Sigmoid colon (tissue), 7 donors: ENCODE data around the gene EPHA1. TPM values are rescaled to one million over a fixed set of nuclear protein-coding genes. Genes with fewer than 3 reads are reported as not detected.
"Not testable (repeated sequence)": the region's sequence is repeated elsewhere in the genome, so short reads cannot be mapped to it uniquely, and the experiment has no call there.

ENCODE experiments used
- DNase-seq: peaks from one replicate; pipeline ENCODE4 v3.0.0-alpha.2; 2019
- H3K27ac ChIP-seq, 4 donors: fragments of 200-600 bp; sonication (generic); one replicate each; pipeline ENCODE4 v1.5.1; 2016 to 2019; ENCODE audit warnings: mild to moderate bottlenecking in 1 of 4
- H3K27me3 ChIP-seq, 3 donors: fragments of 200-600 bp; sonication (generic); one replicate each; pipeline ENCODE4 v1.5.1; 2019; ENCODE audit warnings: mild to moderate bottlenecking in 1 of 3
- H3K36me3 ChIP-seq, 4 donors: fragments of 200-600 bp; sonication (generic); one replicate each; pipeline ENCODE4 v1.5.1; 2016 to 2019
- H3K4me1 ChIP-seq, 4 donors: fragments of 200-600 bp; sonication (generic); one replicate each; pipeline ENCODE4 v1.5.1; 2017 to 2019
- H3K4me3 ChIP-seq, 4 donors: fragments of 200-600 bp; sonication (generic); one replicate each; pipeline ENCODE4 v1.5.1; 2017 to 2019; ENCODE audit warnings: mild to moderate bottlenecking in 2 of 4, moderate library complexity in 1 of 4
- H3K9me3 ChIP-seq, 4 donors: fragments of 200-600 bp in 3 of 4; sonication (generic) in 3 of 4; one replicate each; pipeline versions ENCODE4 v1.5.1 to v1.6.1; 2013 to 2019
- CTCF ChIP-seq, 4 experiments: fragments of 450-650 bp in 3 of 4; fragments of 200-600 bp in 1 of 4; IDR thresholded peaks; one replicate each; pipeline ENCODE4 v1.5.1; 2016 to 2019; ENCODE audit warnings: antibody characterized with exemption in 4 of 4, mild to moderate bottlenecking in 3 of 4, moderate library complexity in 2 of 4
- EP300 ChIP-seq, 4 donors: sonication (generic); formaldehyde crosslinking; IDR thresholded peaks; one replicate each; pipeline ENCODE4 v1.6.1; 2017; ENCODE audit warnings: antibody characterized with exemption in 4 of 4
- POLR2A ChIP-seq, 2 donors: fragments of 450-650 bp; IDR thresholded peaks; one replicate each; pipeline ENCODE4 v1.6.1; 2016; ENCODE audit warnings: antibody characterized with exemption in 2 of 2, mild to moderate bottlenecking in 2 of 2, moderate library complexity in 2 of 2
- POLR2AphosphoS5 ChIP-seq, 4 donors: sonication (generic); formaldehyde crosslinking; IDR thresholded peaks; one replicate each; pipeline ENCODE4 v1.6.1; 2017; ENCODE audit warnings: antibody characterized with exemption in 4 of 4
- WGBS, 2 donors: extraction: QIAGEN DNeasy Blood & Tissue Kit; methylation state at CpG; one replicate each; pipeline ENCODE4 v1.1.7; 2013; 5-methylcytosine and 5-hydroxymethylcytosine counted together
- intact Hi-C: fragments of 100-400 bp; cut with DNase I; formaldehyde crosslinking; loops from one replicate; pipeline ENCODE4 v1.15.1; 2023
- polyA plus RNA-seq, 3 donors: library from polyadenylated mRNA; stranded (reverse); fragments of 200-250 nt; gene quantifications; one replicate each; pipeline ENCODE4 v1.2.3, GENCODE V29; 2013
- total RNA-seq, 4 donors: library from RNA; depleted of rRNA; stranded (reverse); fragments of >200 nt; gene quantifications; one replicate each; pipeline ENCODE4 v1.1.0, GENCODE V29; 2016
- donor health status: healthy with polysubstance abuse.
- donor health status: Bipolar disorder and iron deficiency.
- donor health status: healthy.

Gene EPHA1
- total and polyA plus RNA-seq, 7 donors = 0.14 to 10.2 (median 1.5) TPM; not detected in 2

GRCh38 chr7:143422033-143422432 is 13.4 kb upstream of the EPHA1 start:
- Histone ChIP-seq H3K27me3 (no peaks in the 10 kb centered on the region), H3K36me3 (no peaks in the 10 kb centered on the region), H3K4me1 (no peaks in the 10 kb centered on the region), H3K9me3 (no peaks in the 10 kb centered on the region), H3K4me3 (no peak overlapping the region), H3K27ac (no peak overlapping the region)
- intact Hi-C loops = no loop called here
- no peak for DNase-seq
- 86 to 93% methylated on average over 3 of the region's 3 CpGs for WGBS, 2 donors
- TF ChIP-seq POLR2AphosphoS5 (IDR thresholded peaks at IDR 0.05) (no peak), EP300 (IDR thresholded peaks at IDR 0.05) (no peak), POLR2A (IDR thresholded peaks at IDR 0.05) (no peak), CTCF (IDR thresholded peaks at IDR 0.05) (no peak)

DNA sequence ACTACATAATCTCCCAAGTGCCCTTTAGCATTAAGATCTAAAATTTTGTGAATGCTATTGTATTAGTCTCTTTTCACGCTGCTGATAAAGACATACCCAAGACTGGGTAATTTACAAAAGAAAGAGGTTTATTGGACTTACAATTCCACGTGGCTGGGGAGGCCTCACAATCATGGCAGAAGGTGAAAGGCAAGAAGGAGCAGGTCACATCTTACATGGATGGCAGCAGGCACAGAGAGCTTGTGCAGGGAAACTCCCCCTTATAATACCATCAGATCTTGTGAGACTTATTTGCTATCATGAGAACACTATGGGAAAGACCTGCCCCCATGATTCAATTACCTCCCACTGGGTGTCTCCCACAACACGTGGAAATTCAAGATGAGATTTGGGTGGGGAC is 12.0 kb upstream of the EPHA1 start:
- H3K36me3 ChIP-seq, H3K4me3 ChIP-seq, H3K9me3 ChIP-seq, intact Hi-C loops, H3K4me1 ChIP-seq, H3K27ac ChIP-seq, H3K27me3 ChIP-seq, DNase-seq: not testable (repeated sequence)
- WGBS, 2 donors = 33 to 55% methylated on average over 3 of the region's 3 CpGs

- Histone ChIP-seq H3K27me3 (no peaks in the 10 kb centered on the region), H3K4me1 (no peaks in the 10 kb centered on the region), H3K27ac (no peak overlapping the region), H3K9me3 (no peaks in the 10 kb centered on the region), H3K36me3 (no peaks in the 10 kb centered on the region), H3K4me3 (no peak overlapping the region)
- WGBS, 2 donors = 18 to 60% methylated on average over 4 of the region's 4 CpGs
- TF ChIP-seq EP300 (IDR thresholded peaks at IDR 0.05) = no peak
- TF ChIP-seq POLR2AphosphoS5 (IDR thresholded peaks at IDR 0.05) = no peak
- no peak for TF ChIP-seq CTCF (IDR thresholded peaks at IDR 0.05)
- no peak for TF ChIP-seq POLR2A (IDR thresholded peaks at IDR 0.05)
- intact Hi-C loops = loop anchor here (5.0 kb wide), 2 partner anchors 38 to 118 kb away; partner anchors contain the start of gene ZYX
- DNase-seq = no peak
These were observed 11.2 kb upstream of the EPHA1 start for GRCh38 chr7:143419880-143420279.

GRCh38 chr7:143418681-143419458 is 10.2 kb upstream of the EPHA1 start:
- TF ChIP-seq POLR2A (IDR thresholded peaks at IDR 0.05) = no peak
- no peak for TF ChIP-seq EP300 (IDR thresholded peaks at IDR 0.05)
- TF ChIP-seq POLR2AphosphoS5 (IDR thresholded peaks at IDR 0.05) = no peak
- TF ChIP-seq CTCF (IDR thresholded peaks at IDR 0.05) = no peak
- Histone ChIP-seq H3K4me1 (no peaks in the 10 kb centered on the region), H3K4me3 (no peak overlapping the region), H3K9me3 (no peaks in the 10 kb centered on the region), H3K27me3 (no peaks in the 10 kb centered on the region), H3K36me3 (no peaks in the 10 kb centered on the region), H3K27ac (no peak overlapping the region)
- WGBS, 2 donors = 89 to 90% methylated on average over 11 of the region's 11 CpGs
- DNase-seq = no peak
- intact Hi-C loops = loop anchor here (5.0 kb wide), 2 partner anchors 37 to 117 kb away; partner anchors contain the start of gene ZYX

- Histone ChIP-seq H3K4me3 (no peak overlapping the region), H3K9me3 (no peaks in the 10 kb centered on the region), H3K36me3 (no peaks in the 10 kb centered on the region), H3K4me1 (no peaks in the 10 kb centered on the region), H3K27me3 (no peaks in the 10 kb centered on the region), H3K27ac (no peak overlapping the region)
- no peak for TF ChIP-seq EP300 (IDR thresholded peaks at IDR 0.05)
- TF ChIP-seq POLR2A (IDR thresholded peaks at IDR 0.05) = no peak
- TF ChIP-seq CTCF (IDR thresholded peaks at IDR 0.05) = no peak
- no peak for TF ChIP-seq POLR2AphosphoS5 (IDR thresholded peaks at IDR 0.05)
- no peak for DNase-seq
- WGBS, 2 donors = 33 to 41% methylated on average over 1 of the region's 1 CpG
- intact Hi-C loops = loop anchor here (5.0 kb wide), 2 partner anchors 36 to 116 kb away; partner anchors contain the start of gene ZYX
These were observed 9.2 kb upstream of the EPHA1 start for GRCh38 chr7:143417734-143418383.
